GM21447 (cell line): Measurements from ENCODE around the gene F12.
"Not testable (repeated sequence)": the region's sequence is repeated elsewhere in the genome, so short reads cannot be mapped to it uniquely, and the experiment has no call there.

Experiments used
- ATAC-seq: cut with Tn5 transposase; IDR thresholded peaks from one replicate; pipeline ENCODE4 v1.9.1; 2021; ENCODE audit not compliant: unreplicated experiment

F12 gene

GRCh38 chr5:177433658-177434217 lies 24.4 kb upstream of the F12 start:
- no peak for ATAC-seq

GRCh38 chr5:177432839-177433657 lies 23.7 kb upstream of the F12 start:
- no peak for ATAC-seq

- ATAC-seq: no peak
Observed at GRCh38 chr5:177432143-177432838, 22.9 kb upstream of the F12 start.

GRCh38 chr5:177431317-177432142 lies 22.2 kb upstream of the F12 start:
- peak; percentile 42 for ATAC-seq

GRCh38 chr5:177430972-177431316 lies 21.6 kb upstream of the F12 start:
- no peak for ATAC-seq

GRCh38 chr5:177430140-177430951 lies 21.0 kb upstream of the F12 start:
- no peak for ATAC-seq

- no peak for ATAC-seq
Observed at GRCh38 chr5:177429248-177430040, 20.1 kb upstream of the F12 start.

- ATAC-seq: no peak
Observed at GRCh38 chr5:177428574-177429217, 19.3 kb upstream of the F12 start.

GRCh38 chr5:177427919-177428573 lies 18.7 kb upstream of the F12 start:
- ATAC-seq: no peak

GRCh38 chr5:177427211-177427822 lies 18.0 kb upstream of the F12 start:
- ATAC-seq: no peak

- no peak for ATAC-seq
Observed at GRCh38 chr5:177426566-177427210, 17.3 kb upstream of the F12 start, which contains the start of gene GRK6. Gene GRK6 (plus strand): TSS chr5:177426676. CDS start chr5:177426846, 170 bp downstream.

GRCh38 chr5:177425801-177426565 lies 16.6 kb upstream of the F12 start:
- ATAC-seq: peak; percentile 68

GRCh38 chr5:177425196-177425800 lies 15.9 kb upstream of the F12 start:
- ATAC-seq: no peak

- ATAC-seq: no peak
Observed at GRCh38 chr5:177423671-177424070, 14.3 kb upstream of the F12 start.

GRCh38 chr5:177421062-177421798 lies 11.9 kb upstream of the F12 start:
- ATAC-seq: no peak

GRCh38 chr5:177420472-177420871 lies 11.1 kb upstream of the F12 start:
- ATAC-seq: not testable (repeated sequence)
